A673 (cell line): ENCODE results near the gene CD72. TPM values are rescaled to one million over a fixed set of nuclear protein-coding genes. Genes with fewer than 3 reads are reported as not detected.

ENCODE experiments used
- BruUV-seq: library from RNA; stranded (reverse); fragments of 400-500 nt; replicated peaks from 2 replicates; lab custom pipeline; 2021; lab: Mats Ljungman, UMichigan
- CTCF ChIA-PET: fragments of 300-600 bp; sonication (Branson Sonifier 250); formaldehyde crosslinking; loops from one replicate; lab custom pipeline; 2022; ENCODE audit warnings: antibody characterized with exemption; lab: Charles Lee
- POLR2A ChIA-PET: fragments of 300-600 bp; sonication (Branson Sonifier 250); formaldehyde crosslinking; loops from one replicate; lab custom pipeline; 2022; ENCODE audit warnings: antibody characterized with exemption; ENCODE audit not compliant: low non-redundant PET; lab: Charles Lee
- DNase-seq: peaks from one replicate; pipeline ENCODE4 v3.0.0-alpha.2; 2015; ENCODE audit warnings: low spot score
- H3K27ac ChIP-seq: fragments of 200-600 bp; sonication (generic); 2 replicates; pipeline ENCODE4 v1.5.1; 2016; ENCODE audit warnings: mixed run types, low read depth, mild to moderate bottlenecking, mixed read lengths, antibody characterized with exemption, low read length; ENCODE audit not compliant: poor library complexity, severe bottlenecking
- H3K27me3 ChIP-seq: fragments of 200-600 bp; sonication (generic); replicated peaks from 2 replicates; pipeline ENCODE4 v1.6.1; 2017; ENCODE audit warnings: mixed run types, low read depth, mild to moderate bottlenecking, mixed read lengths, antibody characterized with exemption, low read length; ENCODE audit not compliant: insufficient read depth, poor library complexity
- H3K36me3 ChIP-seq: fragments of 200-600 bp; sonication (generic); 2 replicates; pipeline ENCODE4 v1.6.1; 2016; ENCODE audit warnings: mixed run types, mild to moderate bottlenecking, mixed read lengths, antibody characterized with exemption, low read length; ENCODE audit not compliant: insufficient read depth, poor library complexity, severe bottlenecking
- H3K4me1 ChIP-seq: fragments of 200-600 bp; sonication (generic); 2 replicates; pipeline ENCODE4 v1.6.1; 2017; ENCODE audit warnings: mixed run types, mild to moderate bottlenecking, mixed read lengths, antibody characterized with exemption, low read length; ENCODE audit not compliant: insufficient read depth, poor library complexity, severe bottlenecking
- H3K4me3 ChIP-seq: fragments of 200-600 bp; sonication (generic); 2 replicates; pipeline ENCODE4 v1.5.1; 2016; ENCODE audit warnings: low read depth, mixed run types, mild to moderate bottlenecking, mixed read lengths, low read length; ENCODE audit not compliant: poor library complexity, severe bottlenecking
- H3K9me3 ChIP-seq: fragments of 200-600 bp; sonication (generic); 2 replicates; pipeline ENCODE4 v1.6.1; 2016; ENCODE audit warnings: mixed run types, low read depth, mild to moderate bottlenecking, mixed read lengths, antibody characterized with exemption, low read length; ENCODE audit not compliant: poor library complexity, severe bottlenecking
- CTCF ChIP-seq: fragments of 300-800, 200-600 bp; sonication (generic); conservative IDR thresholded peaks from 2 replicates; pipeline ENCODE4 v1.5.1; 2017; ENCODE audit warnings: low read depth, mild to moderate bottlenecking, antibody characterized with exemption, low read length, moderate library complexity, mixed read lengths
- EZH2 ChIP-seq: fragments of 200-600 bp; sonication (generic); IDR thresholded peaks from 2 replicates; pipeline ENCODE4 v1.6.1; 2017; ENCODE audit warnings: borderline replicate concordance, low read depth, mild to moderate bottlenecking, mixed read lengths, antibody characterized with exemption, low read length; ENCODE audit not compliant: poor library complexity, severe bottlenecking
- intact Hi-C: fragments of 100-400 bp; cut with micrococcal nuclease; formaldehyde crosslinking; loops from one replicate; pipeline ENCODE4 v1.10.0; 2022; ENCODE audit not compliant: unreplicated experiment
- total RNA-seq: library from RNA; stranded (reverse); gene quantifications from 2 replicates; pipeline ENCODE4 v1.2.3, GENCODE V29; 2021

The CD72 gene
- total RNA-seq, 1 experiment from 2014 or later = not detected

- POLR2A ChIA-PET = no interaction called here
- Histone ChIP-seq H3K4me1 (no peaks in the 10 kb centered on the region), H3K4me3 (no peak overlapping the region), H3K27ac (no peak overlapping the region), H3K27me3 (no peaks in the 10 kb centered on the region), H3K9me3 (no peaks in the 10 kb centered on the region), H3K36me3 (peaks cover 11% of the 10 kb centered on the region)
- CTCF ChIA-PET = interaction anchor here (1.4 kb wide), 1 partner anchor 21 kb away, joined by 3 read pairs; no protein-coding TSS in a partner anchor
- TF ChIP-seq CTCF (no peak), EZH2 (no peak)
- no peak for DNase-seq
- BruUV-seq = no TSS peak
- intact Hi-C loops = loop anchor here (10.0 kb wide), 1 partner anchor 207 kb away; the partner anchor contains the start of genes HINT2 and SPAG8
Measured at GRCh38 chr9:35608221-35608620, 10.0 kb downstream of the CD72 start.

- H3K27me3 ChIP-seq = no peaks in the 10 kb centered on the region
- H3K4me3 ChIP-seq = peak overlapping the region; percentile 79
- DNase-seq = no peak
- H3K9me3 ChIP-seq = no peaks in the 10 kb centered on the region
- TF ChIP-seq EZH2 (no peak), CTCF (no peak)
- BruUV-seq = no TSS peak
- no peak overlapping the region for H3K27ac ChIP-seq
- ChIA-PET CTCF (no interaction called here), POLR2A (no interaction called here)
- H3K36me3 ChIP-seq = peaks cover 11% of the 10 kb centered on the region
- H3K4me1 ChIP-seq = no peaks in the 10 kb centered on the region
- intact Hi-C loops = loop anchor here (10.0 kb wide), 1 partner anchor 208 kb away; the partner anchor contains the start of genes HINT2 and SPAG8
Measured at GRCh38 chr9:35606726-35607125, 11.5 kb downstream of the CD72 start.

GRCh38 chr9:35606138-35606504 lies 12.1 kb downstream of the CD72 start:
- no peak for DNase-seq
- CTCF ChIA-PET = no interaction called here
- H3K36me3 ChIP-seq = peaks cover 11% of the 10 kb centered on the region
- TF ChIP-seq CTCF = no peak
- TF ChIP-seq EZH2 = no peak
- H3K4me1 ChIP-seq = no peaks in the 10 kb centered on the region
- POLR2A ChIA-PET = no interaction called here
- peak overlapping the region; percentile 63 for H3K27ac ChIP-seq
- H3K27me3 ChIP-seq = no peaks in the 10 kb centered on the region
- peak overlapping the region; percentile 79 for H3K4me3 ChIP-seq
- BruUV-seq = no TSS peak
- intact Hi-C loops = loop anchor here (10.0 kb wide), 1 partner anchor 209 kb away; the partner anchor contains the start of genes HINT2 and SPAG8
- no peaks in the 10 kb centered on the region for H3K9me3 ChIP-seq
